GM18517 (cell line): ENCODE results near the gene CLNS1A.
"Not testable (repeated sequence)": the region's sequence is repeated elsewhere in the genome, so short reads cannot be mapped to it uniquely, and the experiment has no call there.

Source experiments
- ATAC-seq: cut with Tn5 transposase; IDR thresholded peaks from one replicate; pipeline ENCODE4 v1.9.1; 2021; ENCODE audit warnings: mild to moderate bottlenecking, moderate library complexity; ENCODE audit not compliant: unreplicated experiment

The CLNS1A gene

GRCh38 chr11:77619576-77620198 lies 17.9 kb downstream of the CLNS1A start:
- no peak for ATAC-seq

GRCh38 chr11:77617892-77618291 lies 19.7 kb downstream of the CLNS1A start:
- ATAC-seq: no peak

- ATAC-seq: no peak
Observed at GRCh38 chr11:77611921-77612320, 25.7 kb downstream of the CLNS1A start.

- ATAC-seq: no peak
Observed at GRCh38 chr11:77609234-77609633, 28.4 kb downstream of the CLNS1A start.

GRCh38 chr11:77604281-77604680 lies 33.3 kb downstream of the CLNS1A start:
- no peak for ATAC-seq

GRCh38 chr11:77602381-77603088 lies 35.1 kb downstream of the CLNS1A start:
- ATAC-seq: no peak

- no peak for ATAC-seq
Observed at GRCh38 chr11:77598195-77598594, 39.4 kb downstream of the CLNS1A start.

GRCh38 chr11:77596626-77597025 lies 41.0 kb downstream of the CLNS1A start:
- ATAC-seq: no peak

- no peak for ATAC-seq
Observed at GRCh38 chr11:77593883-77594282, 43.7 kb downstream of the CLNS1A start.

- no peak for ATAC-seq
Observed at GRCh38 chr11:77592727-77593126, 44.9 kb downstream of the CLNS1A start.

GRCh38 chr11:77590194-77590782 lies 47.3 kb downstream of the CLNS1A start:
- peak; percentile 19 for ATAC-seq

- ATAC-seq: peak; percentile 80
Observed at GRCh38 chr11:77589521-77590193, 47.9 kb downstream of the CLNS1A start, which contains the start of gene AQP11. Gene AQP11, plus strand, starts transcription at chr11:77589953. Its CDS starts 40 bp downstream, at chr11:77589993.

- peak; percentile 29 for ATAC-seq
Observed at GRCh38 chr11:77589181-77589520, 48.4 kb downstream of the CLNS1A start.

GRCh38 chr11:77580712-77581337 lies 56.8 kb downstream of the CLNS1A start:
- ATAC-seq: no peak

GRCh38 chr11:77575428-77575827 lies 62.2 kb downstream of the CLNS1A start:
- not testable (repeated sequence) for ATAC-seq

- not testable (repeated sequence) for ATAC-seq
Observed at GRCh38 chr11:77570896-77571295, 66.7 kb downstream of the CLNS1A start.

GRCh38 chr11:77569676-77570070 lies 67.9 kb downstream of the CLNS1A start:
- no peak for ATAC-seq

GRCh38 chr11:77568916-77569675 lies 68.5 kb downstream of the CLNS1A start:
- ATAC-seq: no peak

- ATAC-seq: no peak
Observed at GRCh38 chr11:77568306-77568705, 69.3 kb downstream of the CLNS1A start.
